PFSK-1 (cell line): ENCODE data around the gene RBM38.

Experiments used
- POLR2AphosphoS5 ChIP-seq: IDR thresholded peaks from 2 replicates; pipeline ENCODE4 v1.6.1; 2012; ENCODE audit warnings: low read depth, mild to moderate bottlenecking, control low read depth, low read length, moderate library complexity
- REST ChIP-seq, 2 experiments: IDR thresholded peaks; 2 replicates each; pipeline versions ENCODE4 v1.6.1 to v1.8.0; 2011 to 2012; ENCODE audit warnings: low read depth in 2 of 2, low read length in 2 of 2, control low read depth in 1 of 2, inconsistent platforms in 1 of 2, mild to moderate bottlenecking in 1 of 2, moderate library complexity in 1 of 2; ENCODE audit not compliant: insufficient read depth in 1 of 2

- TF ChIP-seq POLR2AphosphoS5 (no peak), REST (IDR thresholded peaks at IDR 0.05; ENCODE audit: insufficient read depth in 1 of 2, low read depth in 2 of 2, low read length in 2 of 2) (no peak)
Measured at GRCh38 chr20:57439432-57439831, 48.2 kb downstream of the RBM38 start.
